Tibial nerve (tissue), 4 donors: ENCODE measurements around the gene ITGA1. TPM values are rescaled to one million over a fixed set of nuclear protein-coding genes. Genes with fewer than 3 reads are reported as not detected.

ENCODE experiments used
- DNase-seq, 2 donors: peaks; one replicate each; pipeline ENCODE4 v3.0.0-alpha.2; 2019; ENCODE audit warnings: low spot score in 2 of 2
- H3K27ac ChIP-seq, 4 donors: fragments of 200-600 bp; sonication (generic) in 3 of 4; one replicate each; pipeline ENCODE4 v1.5.1; 2017 to 2019; ENCODE audit warnings: mild to moderate bottlenecking in 1 of 4
- H3K27me3 ChIP-seq, 2 donors: fragments of 200-600 bp; sonication (generic) in 1 of 2; one replicate each; pipeline versions ENCODE4 v1.5.1 to v1.6.0; 2017 to 2019
- H3K36me3 ChIP-seq, 3 donors: fragments of 200-600 bp; sonication (generic); one replicate each; pipeline ENCODE4 v1.5.1; 2018 to 2019
- H3K4me1 ChIP-seq, 4 donors: fragments of 200-600 bp; sonication (generic) in 3 of 4; one replicate each; pipeline ENCODE4 v1.5.1; 2017 to 2019
- H3K4me3 ChIP-seq, 4 donors: fragments of 200-600 bp; sonication (generic) in 3 of 4; one replicate each; pipeline ENCODE4 v1.5.1; 2017 to 2019; ENCODE audit warnings: mild to moderate bottlenecking in 1 of 4, moderate library complexity in 1 of 4
- H3K9me3 ChIP-seq, 4 donors: fragments of 200-600 bp; sonication (generic) in 3 of 4; one replicate each; pipeline ENCODE4 v1.5.1; 2017 to 2019
- CTCF ChIP-seq, 5 experiments: fragments of 200-600 bp in 3 of 5; fragments of 450-650 bp in 2 of 5; sonication (generic) in 3 of 5; IDR thresholded peaks; one replicate each; pipeline ENCODE4 v1.5.1; 2016 to 2019; ENCODE audit warnings: antibody characterized with exemption in 5 of 5, mild to moderate bottlenecking in 3 of 5, moderate library complexity in 2 of 5
- EP300 ChIP-seq, 2 donors: sonication (generic); formaldehyde crosslinking; IDR thresholded peaks; one replicate each; pipeline ENCODE4 v1.6.1; 2017; ENCODE audit warnings: antibody characterized with exemption in 2 of 2, mild to moderate bottlenecking in 1 of 2
- POLR2A ChIP-seq, 2 donors: fragments of 450-650 bp; IDR thresholded peaks; one replicate each; pipeline ENCODE4 v1.6.1; 2017; ENCODE audit warnings: antibody characterized with exemption in 2 of 2, mild to moderate bottlenecking in 2 of 2, moderate library complexity in 2 of 2
- WGBS, 2 donors: methylation state at CpG; one replicate each; pipeline ENCODE4 v1.1.5; 2018; 5-methylcytosine and 5-hydroxymethylcytosine counted together
- total RNA-seq, 4 donors: library from RNA; depleted of rRNA; stranded (reverse); fragments of >200 nt; gene quantifications; one replicate each; pipeline ENCODE4 v1.1.0, GENCODE V29; 2016

ITGA1 gene
- total RNA-seq, 4 donors from 2014 or later: 26.8 to 62.5 (median 27.7) TPM

DNA sequence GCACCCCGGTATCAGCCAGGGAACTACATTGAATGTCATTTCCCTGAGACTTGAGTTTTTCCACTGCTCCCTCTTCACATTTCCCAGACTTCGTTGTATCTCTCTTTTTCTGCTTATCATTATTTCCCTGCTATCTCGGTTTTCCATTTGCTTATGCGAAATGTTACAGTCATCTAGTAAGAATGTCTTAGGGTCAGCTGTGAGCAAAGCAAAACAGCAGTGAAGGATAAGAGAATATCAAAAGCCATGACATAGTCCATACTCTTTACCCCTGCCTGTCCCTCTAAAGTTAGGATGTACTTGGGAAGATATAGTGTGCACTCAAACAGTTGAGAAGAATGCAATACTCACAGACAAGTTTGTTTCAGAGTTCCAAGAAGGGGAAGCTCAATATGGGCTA lies 88.7 kb downstream of the ITGA1 start:
- Histone ChIP-seq H3K4me3 (no peak overlapping the region), H3K36me3 (peaks cover 0 to 2% (median 0%) of the 10 kb centered on the region in 3 donors), H3K9me3 (no peaks in the 10 kb centered on the region), H3K27me3 (no peaks in the 10 kb centered on the region), H3K4me1 (no peaks in the 10 kb centered on the region), H3K27ac (no peak overlapping the region)
- TF ChIP-seq EP300 (IDR thresholded peaks at IDR 0.05): no peak
- TF ChIP-seq POLR2A (IDR thresholded peaks at IDR 0.05): no peak
- TF ChIP-seq CTCF (IDR thresholded peaks at IDR 0.05): no peak
- DNase-seq: no peak
- WGBS, 2 donors: 74 to 79% methylated on average over 4 of the region's 4 CpGs

GRCh38 chr5:52878656-52879055 lies 90.9 kb downstream of the ITGA1 start:
- no peaks in the 10 kb centered on the region for H3K27me3 ChIP-seq
- no peak for DNase-seq
- H3K36me3 ChIP-seq: peaks cover 0 to 2% (median 0%) of the 10 kb centered on the region in 3 donors
- H3K27ac ChIP-seq: no peak overlapping the region
- no peak overlapping the region for H3K4me3 ChIP-seq
- no peaks in the 10 kb centered on the region for H3K9me3 ChIP-seq
- WGBS, 2 donors: 61 to 71% methylated on average over 3 of the region's 3 CpGs
- TF ChIP-seq CTCF (IDR thresholded peaks at IDR 0.05): no peak
- TF ChIP-seq EP300 (IDR thresholded peaks at IDR 0.05): no peak
- TF ChIP-seq POLR2A (IDR thresholded peaks at IDR 0.05): no peak
- H3K4me1 ChIP-seq: no peaks in the 10 kb centered on the region

DNA sequence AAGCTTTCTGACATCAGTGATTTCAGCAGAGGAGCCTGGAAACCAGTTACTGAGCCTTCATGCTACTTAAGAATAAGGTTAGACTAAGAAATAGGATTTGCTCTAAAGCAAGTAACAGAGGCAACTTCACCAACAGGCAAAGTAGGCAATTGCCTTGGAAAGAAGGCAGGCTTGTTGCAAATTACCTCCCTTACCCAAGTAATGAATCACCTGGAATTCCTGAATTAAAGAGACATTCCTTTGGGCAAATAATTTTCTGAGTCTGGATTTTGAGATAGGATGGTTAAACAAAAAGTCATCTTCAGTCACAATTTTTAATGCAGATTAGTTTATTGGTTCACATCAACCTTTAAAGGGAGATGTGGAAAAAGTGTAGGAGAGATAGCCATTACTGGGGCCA lies 92.8 kb downstream of the ITGA1 start:
- Histone ChIP-seq H3K4me3 (no peak overlapping the region), H3K4me1 (no peaks in the 10 kb centered on the region), H3K9me3 (no peaks in the 10 kb centered on the region), H3K36me3 (peaks cover 0 to 2% (median 0%) of the 10 kb centered on the region in 3 donors), H3K27ac (no peak overlapping the region), H3K27me3 (no peaks in the 10 kb centered on the region)
- TF ChIP-seq CTCF (IDR thresholded peaks at IDR 0.05) (no peak), EP300 (IDR thresholded peaks at IDR 0.05) (no peak), POLR2A (IDR thresholded peaks at IDR 0.05) (no peak)
- no peak for DNase-seq

DNA sequence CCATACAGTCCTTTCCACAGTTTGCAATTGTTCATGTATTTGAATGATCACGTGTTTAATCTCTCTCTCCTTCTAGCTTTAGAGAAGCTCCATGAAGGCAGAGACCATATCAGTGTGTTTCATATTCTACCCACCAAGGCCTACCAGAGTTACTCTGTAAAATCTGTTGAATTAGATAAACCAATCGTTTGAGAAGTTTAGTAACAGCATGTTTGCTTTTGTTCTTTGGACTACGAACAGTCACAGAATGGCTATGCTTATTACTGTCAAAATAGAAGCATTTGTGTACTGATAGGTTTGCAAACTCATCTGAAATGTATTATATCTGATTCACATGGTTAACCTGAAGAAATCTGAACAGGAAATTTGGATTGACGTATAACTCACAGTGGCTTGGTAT lies 93.8 kb downstream of the ITGA1 start:
- Histone ChIP-seq H3K27me3 (no peaks in the 10 kb centered on the region), H3K27ac (no peak overlapping the region), H3K4me3 (no peak overlapping the region), H3K4me1 (no peaks in the 10 kb centered on the region), H3K9me3 (no peaks in the 10 kb centered on the region), H3K36me3 (peaks cover 0 to 2% (median 0%) of the 10 kb centered on the region in 3 donors)
- DNase-seq: no peak
- 84 to 95% methylated on average over 4 of the region's 4 CpGs for WGBS, 2 donors
- TF ChIP-seq CTCF (IDR thresholded peaks at IDR 0.05): no peak

GRCh38 chr5:52883110-52883509 lies 95.4 kb downstream of the ITGA1 start:
- TF ChIP-seq POLR2A (IDR thresholded peaks at IDR 0.05) (no peak), EP300 (IDR thresholded peaks at IDR 0.05) (no peak), CTCF (IDR thresholded peaks at IDR 0.05) (no peak)
- H3K4me1 ChIP-seq: no peaks in the 10 kb centered on the region
- peaks cover 0 to 5% (median 0%) of the 10 kb centered on the region in 3 donors for H3K36me3 ChIP-seq
- no peaks in the 10 kb centered on the region for H3K27me3 ChIP-seq
- no peak overlapping the region for H3K27ac ChIP-seq
- WGBS, 2 donors: 66 to 68% methylated on average over 4 of the region's 4 CpGs
- DNase-seq: no peak
- no peaks in the 10 kb centered on the region for H3K9me3 ChIP-seq
- H3K4me3 ChIP-seq: no peak overlapping the region
